GM23248 (cell line): ENCODE results near the gene LAMA3.

ENCODE experiments used
- EZH2 ChIP-seq: fragments of 200-600 bp; sonication (generic); IDR thresholded peaks from 2 replicates; pipeline ENCODE4 v1.6.1; 2018; ENCODE audit warnings: antibody characterized with exemption, mild to moderate bottlenecking; ENCODE audit not compliant: insufficient read depth, poor library complexity, severe bottlenecking
- EZH2phosphoT487 ChIP-seq: fragments of 200-600 bp; sonication (generic); IDR thresholded peaks from 2 replicates; pipeline ENCODE4 v1.6.1; 2018; ENCODE audit warnings: antibody characterized with exemption, moderate library complexity, mild to moderate bottlenecking, low read depth; ENCODE audit not compliant: insufficient read depth

DNA sequence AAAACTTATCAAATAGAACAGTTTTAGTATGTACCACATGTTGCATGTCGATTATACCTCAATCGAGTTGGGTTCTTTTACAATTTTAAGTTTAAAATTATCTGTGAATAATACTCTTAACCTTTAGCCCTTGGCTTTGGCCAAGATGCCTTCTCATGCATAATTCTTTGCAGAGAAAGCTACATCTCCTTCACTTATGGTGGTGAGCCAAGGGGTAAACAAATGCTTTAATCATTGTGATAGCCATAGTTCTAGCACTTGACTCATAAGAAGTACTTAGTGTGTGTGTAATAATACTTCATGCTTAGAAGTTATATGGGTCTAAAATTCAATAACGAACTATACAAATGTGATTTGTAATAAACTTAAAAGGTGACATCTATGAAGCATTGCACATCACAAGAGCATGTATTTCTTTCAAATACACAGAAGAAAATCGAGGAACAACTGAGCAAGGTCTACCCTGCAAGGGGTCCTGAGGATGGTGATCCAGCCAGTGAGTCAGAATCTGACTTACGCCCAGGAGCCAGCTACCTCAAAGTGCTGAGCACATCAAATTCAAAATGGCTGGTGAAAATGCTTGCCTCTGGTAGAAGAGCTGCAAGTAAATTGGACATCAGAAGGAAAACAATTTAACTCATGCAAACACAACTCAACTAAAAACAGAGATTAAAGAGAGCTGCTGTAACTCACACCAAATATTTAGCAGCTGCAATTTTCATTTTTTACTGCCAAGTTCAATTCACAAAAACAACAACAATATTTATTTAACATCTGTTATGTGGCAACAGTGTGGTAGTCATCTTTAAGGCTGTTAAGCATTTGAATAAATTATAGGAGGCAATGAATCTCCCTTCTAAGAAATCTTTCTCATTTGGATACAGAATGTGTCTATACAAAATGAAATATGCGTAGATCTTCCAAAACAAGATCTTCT, 301.5 kb downstream of the LAMA3 start:
- no peak for TF ChIP-seq EZH2
- TF ChIP-seq EZH2phosphoT487: no peak
